Stimulated activated CD8-positive, alpha-beta memory T cell treated with anti-CD3 and anti-CD28 coated beads, Interleukin-7, amount 100 ng/mL, for 4 hours (primary cell): Measurements from ENCODE around the gene MBD5.

Experiments used
- DNase-seq, 2 donors: peaks; one replicate each; pipeline ENCODE4 v3.0.0-alpha.2; 2020; ENCODE audit warnings: low read depth in 2 of 2

The MBD5 gene

GRCh38 chr2:148221166-148221565 lies 200.3 kb downstream of the MBD5 start:
- DNase-seq = no peak

- no peak for DNase-seq
Measured at GRCh38 chr2:148221926-148222325, 201.0 kb downstream of the MBD5 start.

GRCh38 chr2:148231858-148232257 lies 211.0 kb downstream of the MBD5 start:
- DNase-seq = no peak

- no peak for DNase-seq
Measured at GRCh38 chr2:148234143-148234542, 213.3 kb downstream of the MBD5 start.

GRCh38 chr2:148237911-148238310 lies 217.0 kb downstream of the MBD5 start:
- no peak for DNase-seq

GRCh38 chr2:148238561-148238960 lies 217.7 kb downstream of the MBD5 start:
- no peak for DNase-seq

- no peak for DNase-seq
Measured at GRCh38 chr2:148240838-148241237, 219.9 kb downstream of the MBD5 start.

- DNase-seq = no peak
Measured at GRCh38 chr2:148244593-148245292, 223.9 kb downstream of the MBD5 start.

- no peak for DNase-seq
Measured at GRCh38 chr2:148251993-148252392, 231.1 kb downstream of the MBD5 start.

GRCh38 chr2:148252646-148253045 lies 231.8 kb downstream of the MBD5 start:
- no peak for DNase-seq

GRCh38 chr2:148253685-148254084 lies 232.8 kb downstream of the MBD5 start:
- no peak for DNase-seq

- DNase-seq = no peak
Measured at GRCh38 chr2:148255929-148256328, 235.0 kb downstream of the MBD5 start.

- no peak for DNase-seq
Measured at GRCh38 chr2:148257276-148257675, 236.4 kb downstream of the MBD5 start.

GRCh38 chr2:148258124-148258523 lies 237.2 kb downstream of the MBD5 start:
- no peak for DNase-seq

GRCh38 chr2:148259674-148260073 lies 238.8 kb downstream of the MBD5 start:
- no peak for DNase-seq

- DNase-seq = no peak
Measured at GRCh38 chr2:148263890-148264289, 243.0 kb downstream of the MBD5 start.

GRCh38 chr2:148273158-148273691 lies 252.3 kb downstream of the MBD5 start:
- DNase-seq = no peak

GRCh38 chr2:148279216-148279615 lies 258.3 kb downstream of the MBD5 start:
- DNase-seq = no peak

- DNase-seq = no peak
Measured at GRCh38 chr2:148282201-148282600, 261.3 kb downstream of the MBD5 start.

- DNase-seq = no peak
Measured at GRCh38 chr2:148292431-148292830, 271.5 kb downstream of the MBD5 start.

- DNase-seq = no peak
Measured at GRCh38 chr2:148298196-148298595, 277.3 kb downstream of the MBD5 start.

GRCh38 chr2:148299616-148300015 lies 278.7 kb downstream of the MBD5 start:
- DNase-seq = no peak

- DNase-seq = no peak
Measured at GRCh38 chr2:148300544-148300943, 279.7 kb downstream of the MBD5 start.

- DNase-seq = no peak
Measured at GRCh38 chr2:148301362-148301761, 280.5 kb downstream of the MBD5 start.
